CD8-positive, alpha-beta memory T cell (primary cell): Measurements from ENCODE around the gene HIP1R. TPM values are rescaled to one million over a fixed set of nuclear protein-coding genes. Genes with fewer than 3 reads are reported as not detected.

Experiments
- CTCF ChIA-PET: fragments of 350-600 bp; sonication (Branson Sonifier 250); formaldehyde crosslinking; loops from one replicate; lab custom pipeline; 2021; ENCODE audit warnings: antibody characterized with exemption; lab: Charles Lee
- POLR2A ChIA-PET: fragments of 350-600 bp; sonication (Branson Sonifier 250); formaldehyde crosslinking; loops from one replicate; lab custom pipeline; 2021; ENCODE audit warnings: antibody characterized with exemption; lab: Charles Lee
- DNase-seq, 5 donors: peaks; one replicate each; pipeline versions ENCODE4 v3.0.0 to v3.0.0-alpha.2; 2020 to 2022; ENCODE audit warnings: mixed read lengths in 1 of 5
- H3K27ac ChIP-seq: one replicate; pipeline ENCODE4 v1.7.0; 2013; ENCODE audit warnings: low read depth, mild to moderate bottlenecking, low read length, moderate library complexity
- H3K27me3 ChIP-seq: 2 replicates; pipeline ENCODE4 v1.7.0; 2013; ENCODE audit warnings: low read length, mild to moderate bottlenecking; ENCODE audit not compliant: insufficient read depth, poor library complexity, severe bottlenecking
- H3K36me3 ChIP-seq: 2 replicates; pipeline ENCODE4 v1.7.0; 2013; ENCODE audit warnings: mild to moderate bottlenecking, low read length, moderate library complexity; ENCODE audit not compliant: insufficient read depth
- H3K4me1 ChIP-seq: 2 replicates; pipeline ENCODE4 v1.7.0; 2013; ENCODE audit warnings: mild to moderate bottlenecking, low read length, moderate library complexity; ENCODE audit not compliant: insufficient read depth
- H3K4me3 ChIP-seq: 2 replicates; pipeline ENCODE4 v1.7.0; 2013; ENCODE audit warnings: mild to moderate bottlenecking, low read length
- H3K9me3 ChIP-seq: 2 replicates; pipeline ENCODE4 v1.7.0; 2013; ENCODE audit warnings: mild to moderate bottlenecking, low read length
- H3K27ac Mint-ChIP-seq, 8 donors: one replicate each; pipeline ENCODE4 v1.8.0; 2020 to 2021; ENCODE audit warnings: mixed read lengths in 8 of 8, mild to moderate bottlenecking in 6 of 8, inconsistent platforms in 3 of 8, moderate library complexity in 3 of 8
- H3K27me3 Mint-ChIP-seq, 2 donors: one replicate each; pipeline ENCODE4 v1.8.0; 2020 to 2021; ENCODE audit warnings: mixed read lengths in 2 of 2, mild to moderate bottlenecking in 1 of 2, moderate library complexity in 1 of 2
- H3K36me3 Mint-ChIP-seq, 3 donors: one replicate each; pipeline ENCODE4 v1.8.0; 2020 to 2021; ENCODE audit warnings: mixed read lengths in 3 of 3, inconsistent platforms in 1 of 3, mild to moderate bottlenecking in 1 of 3
- H3K4me1 Mint-ChIP-seq, 3 donors: one replicate each; pipeline ENCODE4 v1.8.0; 2020 to 2021; ENCODE audit warnings: mixed read lengths in 3 of 3, inconsistent platforms in 1 of 3, mild to moderate bottlenecking in 1 of 3
- H3K4me3 Mint-ChIP-seq, 7 donors: one replicate each; pipeline ENCODE4 v1.8.0; 2020 to 2021; ENCODE audit warnings: mixed read lengths in 7 of 7, mild to moderate bottlenecking in 6 of 7, moderate library complexity in 4 of 7, inconsistent platforms in 2 of 7
- H3K9me3 Mint-ChIP-seq, 5 donors: one replicate each; pipeline ENCODE4 v1.8.0; 2020 to 2022; ENCODE audit warnings: mixed read lengths in 5 of 5, mild to moderate bottlenecking in 3 of 5, moderate library complexity in 2 of 5, inconsistent platforms in 1 of 5
- polyA plus RNA-seq: library from polyadenylated mRNA; unstranded; fragments of 300-500 nt; fragmentation: Illumina TruSeq; gene quantifications from one replicate; pipeline ENCODE4 v1.2.3, GENCODE V29; 2021
- total RNA-seq, 2 experiments: library from RNA; stranded (reverse); gene quantifications; one replicate each; pipeline ENCODE4 v1.2.3, GENCODE V29; 2021

Gene HIP1R
- total and polyA plus RNA-seq, 3 experiments from 2014 or later = 12.5 to 27.2 (median 23.8) TPM

DNA sequence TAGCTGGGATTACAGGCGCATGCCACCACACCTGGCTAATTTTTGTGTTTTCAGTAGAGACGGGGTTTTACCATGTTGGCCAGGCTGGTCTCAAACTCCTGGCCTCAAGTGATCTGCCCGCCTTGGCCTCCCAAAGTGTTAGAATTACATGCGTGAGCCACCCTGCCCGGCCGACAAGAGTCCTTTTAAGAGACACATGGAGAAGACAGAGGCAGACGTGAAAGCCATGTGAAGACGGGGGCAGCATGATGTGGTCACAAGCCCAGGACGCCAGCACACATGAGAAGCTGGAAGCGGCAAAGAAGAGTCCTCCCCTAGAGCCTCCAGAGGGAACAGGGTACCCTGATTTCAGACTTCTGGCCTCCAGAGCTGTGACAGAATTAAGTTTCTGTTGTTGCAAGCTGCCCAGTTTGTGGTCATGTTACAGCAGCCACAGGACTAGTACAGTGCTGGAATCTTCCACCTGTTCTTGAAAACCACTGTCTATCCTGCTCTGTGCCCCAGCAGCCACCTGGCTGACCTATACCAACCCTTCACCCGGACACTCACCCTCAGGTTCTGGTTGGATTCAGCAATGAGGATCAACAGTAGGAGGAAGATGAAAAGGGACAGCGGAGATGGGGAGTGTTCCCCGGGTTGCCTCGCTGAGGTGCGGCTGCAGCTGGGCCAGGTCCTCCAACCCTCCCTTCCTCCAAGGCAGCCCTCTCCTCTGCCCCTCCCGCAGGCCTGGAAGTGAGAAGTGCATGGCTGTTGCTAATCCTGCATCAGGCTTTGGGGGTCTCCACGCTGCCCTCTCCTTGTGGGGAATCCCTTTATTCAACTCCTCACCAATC, 43.7 kb downstream of the HIP1R start:
- no peak overlapping the region for H3K4me3 ChIP-seq
- H3K9me3 ChIP-seq = no peaks in the 10 kb centered on the region
- DNase-seq = no peak
- H3K36me3 ChIP-seq = no peaks in the 10 kb centered on the region
- Mint-ChIP-seq H3K4me3 (peak overlapping the region; percentile 19 to 85 (median 55)), H3K36me3 (peaks cover 0 to 27% (median 4%) of the 10 kb centered on the region in 3 donors), H3K4me1 (peaks cover 88 to 97% (median 96%) of the 10 kb centered on the region in 3 donors), H3K9me3 (no peaks in the 10 kb centered on the region), H3K27ac (peak overlapping the region; percentile 53 to 95 (median 90)), H3K27me3 (no peaks in the 10 kb centered on the region)
- H3K27me3 ChIP-seq = no peaks in the 10 kb centered on the region
- CTCF ChIA-PET = interaction anchor here (1.1 to 3.8 kb wide), 7 partner anchors 9 to 77 kb away, joined by 4 to 13 read pairs (median 5); no protein-coding TSS in a partner anchor
- H3K4me1 ChIP-seq = peaks cover 76% of the 10 kb centered on the region
- POLR2A ChIA-PET = interaction anchor here (0.6 to 2.8 kb wide), 2 partner anchors 19 to 44 kb away, joined by 4 to 11 read pairs; no protein-coding TSS in a partner anchor
- H3K27ac ChIP-seq = no peak overlapping the region

DNA sequence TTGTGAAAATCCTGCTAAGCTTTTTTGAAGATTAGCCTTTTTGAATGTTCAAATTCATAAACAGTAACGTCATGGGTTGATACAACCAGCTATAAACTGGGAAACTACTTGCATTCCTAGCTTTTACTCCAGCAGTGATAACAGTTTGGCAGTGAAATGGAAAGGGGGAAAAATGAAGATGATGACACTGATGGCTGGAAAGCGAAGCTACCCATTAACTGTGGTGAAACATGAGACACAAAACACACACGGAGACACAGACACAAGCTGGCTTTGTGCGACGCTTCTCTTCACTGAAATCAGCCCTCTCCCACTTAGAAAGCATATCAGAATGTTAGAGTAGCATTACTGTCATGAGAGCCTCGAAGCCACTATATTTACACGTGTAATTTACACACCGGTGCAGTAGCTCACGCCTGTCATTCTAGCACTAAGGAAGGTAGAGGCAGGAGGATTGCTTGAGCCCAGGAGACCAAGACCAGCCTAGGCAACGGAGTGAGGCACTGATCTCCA, 45.0 kb downstream of the HIP1R start:
- H3K27ac Mint-ChIP-seq = peak overlapping the region; percentile 40 to 97 (median 86)
- CTCF ChIA-PET = interaction anchor here (1.1 to 3.8 kb wide), 5 partner anchors 9 to 76 kb away, joined by 4 to 13 read pairs (median 5); no protein-coding TSS in a partner anchor
- no peaks in the 10 kb centered on the region for H3K9me3 Mint-ChIP-seq
- H3K4me3 Mint-ChIP-seq = peak overlapping the region in 2 of 7 donors; percentile 14 to 58
- no peaks in the 10 kb centered on the region for H3K9me3 ChIP-seq
- H3K36me3 ChIP-seq = no peaks in the 10 kb centered on the region
- POLR2A ChIA-PET = no interaction called here
- peaks cover 91 to 100% (median 99%) of the 10 kb centered on the region in 3 donors for H3K4me1 Mint-ChIP-seq
- H3K27ac ChIP-seq = no peak overlapping the region
- no peaks in the 10 kb centered on the region for H3K27me3 ChIP-seq
- peaks cover 71% of the 10 kb centered on the region for H3K4me1 ChIP-seq
- DNase-seq = no peak
- H3K27me3 Mint-ChIP-seq = no peaks in the 10 kb centered on the region
- H3K36me3 Mint-ChIP-seq = peaks cover 0 to 27% (median 4%) of the 10 kb centered on the region in 3 donors
- no peak overlapping the region for H3K4me3 ChIP-seq

DNA sequence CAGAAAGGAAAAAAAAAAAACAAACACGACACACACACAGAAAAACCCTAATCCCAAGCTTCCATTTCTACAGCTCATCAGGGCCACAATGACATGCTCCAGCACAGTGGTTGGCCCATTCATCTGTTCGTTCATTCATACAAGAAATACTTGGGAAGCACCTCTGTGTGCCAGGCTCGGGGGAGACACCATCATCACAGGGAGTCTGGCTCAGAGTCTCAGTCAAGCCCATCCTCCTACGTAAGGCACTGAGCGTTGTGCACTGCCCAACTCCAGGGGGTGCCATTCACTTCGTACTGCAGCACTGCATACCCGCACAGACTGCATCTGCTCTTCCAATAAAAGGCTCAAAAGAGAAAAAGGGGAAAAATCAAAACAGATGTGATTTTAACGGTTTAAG, 45.4 kb downstream of the HIP1R start:
- Mint-ChIP-seq H3K9me3 (no peaks in the 10 kb centered on the region), H3K4me1 (peaks cover 87 to 96% (median 94%) of the 10 kb centered on the region in 3 donors), H3K27ac (peak overlapping the region; percentile 40 to 97 (median 80)), H3K4me3 (peak overlapping the region in 2 of 7 donors; percentile 14 to 58), H3K36me3 (peaks cover 0 to 27% (median 4%) of the 10 kb centered on the region in 3 donors), H3K27me3 (no peaks in the 10 kb centered on the region)
- no peak overlapping the region for H3K4me3 ChIP-seq
- POLR2A ChIA-PET = no interaction called here
- DNase-seq = no peak
- CTCF ChIA-PET = interaction anchor here (1.1 to 3.8 kb wide), 4 partner anchors 14 to 75 kb away, joined by 4 to 13 read pairs (median 6); no protein-coding TSS in a partner anchor
- no peak overlapping the region for H3K27ac ChIP-seq
- H3K36me3 ChIP-seq = no peaks in the 10 kb centered on the region
- H3K9me3 ChIP-seq = no peaks in the 10 kb centered on the region
- no peaks in the 10 kb centered on the region for H3K27me3 ChIP-seq
- peaks cover 66% of the 10 kb centered on the region for H3K4me1 ChIP-seq

DNA sequence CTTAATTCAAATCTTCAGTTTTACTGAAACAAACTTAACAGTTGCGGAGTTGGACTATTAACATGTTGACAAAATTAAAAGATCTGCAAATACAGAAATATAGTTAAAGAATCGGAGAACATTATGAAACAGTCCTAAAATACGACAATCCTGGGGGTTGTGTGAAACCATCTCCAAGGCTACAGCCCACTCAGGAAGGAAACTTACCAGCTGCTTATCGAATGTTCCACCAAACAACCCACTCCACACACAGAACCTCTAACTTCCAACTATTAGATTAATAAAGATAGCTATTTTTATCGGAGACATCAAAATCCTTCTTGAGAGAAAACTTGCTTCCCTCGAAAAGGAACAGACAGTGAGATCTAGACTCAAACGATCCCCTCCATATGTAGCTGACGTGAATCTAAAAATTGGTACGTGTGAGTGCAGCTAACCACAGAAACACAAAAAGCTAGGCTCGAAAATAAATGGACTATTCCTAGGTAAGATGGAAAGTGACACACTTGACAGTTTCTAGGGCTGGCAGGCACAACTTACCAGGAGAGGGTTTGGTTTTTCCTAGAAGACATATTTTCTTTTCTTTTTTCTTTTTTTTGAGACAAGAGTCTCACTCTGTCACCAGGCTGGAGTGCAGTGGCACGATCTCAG, 47.8 kb downstream of the HIP1R start:
- H3K27ac ChIP-seq = no peak overlapping the region
- Mint-ChIP-seq H3K27me3 (no peaks in the 10 kb centered on the region), H3K36me3 (peaks cover 0 to 20% (median 2%) of the 10 kb centered on the region in 3 donors)

DNA sequence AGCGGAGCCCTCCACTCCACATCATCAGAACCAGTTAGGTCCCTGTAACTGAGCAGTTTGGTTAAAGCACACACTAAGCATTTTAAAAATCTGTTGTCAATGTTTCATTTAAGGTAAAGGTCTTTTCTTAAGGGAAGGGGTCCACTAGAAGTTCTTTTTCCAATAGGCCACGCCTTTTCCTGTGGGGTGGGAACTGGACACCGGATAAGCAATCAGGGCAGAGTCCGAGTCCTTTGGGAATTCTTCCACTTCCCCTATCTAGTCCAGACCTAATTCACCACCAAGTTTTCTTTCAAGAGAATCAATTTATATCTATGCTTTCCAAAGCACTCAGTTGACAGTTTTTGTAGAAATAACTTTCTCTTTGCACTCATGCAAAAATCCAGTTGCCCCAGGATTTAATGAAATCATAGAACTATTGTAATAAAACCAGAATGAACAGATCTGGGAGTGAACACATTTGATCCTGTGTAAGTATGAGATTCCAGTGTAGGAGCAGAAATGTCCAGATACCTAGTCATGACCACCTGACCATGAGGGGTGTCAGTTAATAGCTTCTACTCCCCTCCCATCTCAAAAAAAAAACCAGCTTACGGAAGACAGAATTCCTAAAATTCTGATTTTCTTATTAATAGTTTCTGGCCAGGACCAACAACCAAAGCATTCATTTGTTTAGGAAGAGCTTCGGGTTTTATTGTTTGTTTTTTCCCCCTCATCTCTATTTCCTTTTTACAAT, 49.0 kb downstream of the HIP1R start:
- Mint-ChIP-seq H3K4me1 (peaks cover 84 to 96% (median 88%) of the 10 kb centered on the region in 3 donors), H3K36me3 (peaks cover 0 to 15% (median 2%) of the 10 kb centered on the region in 3 donors), H3K27me3 (no peaks in the 10 kb centered on the region), H3K4me3 (peak overlapping the region in 1 of 7 donors; percentile 51), H3K27ac (peak overlapping the region; percentile 41 to 84 (median 53)), H3K9me3 (no peaks in the 10 kb centered on the region)
- POLR2A ChIA-PET = no interaction called here
- H3K4me1 ChIP-seq = peaks cover 63% of the 10 kb centered on the region
- H3K27ac ChIP-seq = no peak overlapping the region
- no peaks in the 10 kb centered on the region for H3K36me3 ChIP-seq
- H3K9me3 ChIP-seq = no peaks in the 10 kb centered on the region
- H3K27me3 ChIP-seq = no peaks in the 10 kb centered on the region
- CTCF ChIA-PET = interaction anchor here (1.5 to 2.6 kb wide), 2 partner anchors 10 to 23 kb away, joined by 4 to 12 read pairs; no protein-coding TSS in a partner anchor
- H3K4me3 ChIP-seq = no peak overlapping the region
- DNase-seq = no peak

More for the DNA sequence above, 47.8 kb downstream of the HIP1R start:
- Histone ChIP-seq H3K4me1 (peaks cover 62% of the 10 kb centered on the region), H3K36me3 (no peaks in the 10 kb centered on the region), H3K9me3 (no peaks in the 10 kb centered on the region), H3K27me3 (no peaks in the 10 kb centered on the region), H3K4me3 (no peak overlapping the region)
- Mint-ChIP-seq H3K4me3 (peak overlapping the region in 6 of 7 donors; percentile 8 to 68 (median 30)), H3K9me3 (no peaks in the 10 kb centered on the region), H3K4me1 (peaks cover 83 to 96% (median 88%) of the 10 kb centered on the region in 3 donors), H3K27ac (peak overlapping the region; percentile 58 to 87 (median 79))
- ChIA-PET CTCF (interaction anchor here (0.9 to 2.6 kb wide), 6 partner anchors 8 to 70 kb away, joined by 4 to 12 read pairs (median 6); no protein-coding TSS in a partner anchor), POLR2A (interaction anchor here (1.6 kb wide), 1 partner anchor 15 kb away, joined by 8 read pairs; no protein-coding TSS in a partner anchor)
- no peak for DNase-seq

DNA sequence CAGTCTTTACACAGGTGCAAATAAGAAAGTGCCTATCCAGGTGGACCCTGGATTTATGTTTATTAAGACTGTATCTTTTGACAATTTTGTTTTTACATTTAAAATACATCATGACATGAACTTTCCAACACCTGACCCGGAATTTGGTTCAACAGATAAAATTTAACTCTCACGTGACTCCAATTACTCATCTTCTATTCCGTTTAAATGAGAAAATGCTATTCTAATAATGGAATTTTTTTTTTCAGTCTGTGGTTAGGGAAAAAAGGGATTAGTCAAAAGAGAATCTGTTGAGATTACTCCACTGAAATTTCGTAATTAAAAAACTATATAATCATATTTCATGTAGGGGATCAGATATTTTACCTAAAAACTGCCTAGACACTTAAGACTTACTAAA, 49.6 kb downstream of the HIP1R start:
- Histone ChIP-seq H3K27ac (no peak overlapping the region), H3K36me3 (no peaks in the 10 kb centered on the region), H3K9me3 (no peaks in the 10 kb centered on the region), H3K4me3 (no peak overlapping the region), H3K27me3 (no peaks in the 10 kb centered on the region), H3K4me1 (peaks cover 63% of the 10 kb centered on the region)
- Mint-ChIP-seq H3K36me3 (peaks cover 0 to 11% (median 0%) of the 10 kb centered on the region in 3 donors), H3K4me3 (no peak overlapping the region), H3K9me3 (no peaks in the 10 kb centered on the region), H3K4me1 (peaks cover 82 to 95% (median 88%) of the 10 kb centered on the region in 3 donors), H3K27me3 (no peaks in the 10 kb centered on the region), H3K27ac (peak overlapping the region in 2 of 8 donors; percentile 54 to 84)
- ChIA-PET POLR2A (no interaction called here), CTCF (no interaction called here)
- DNase-seq = no peak

GRCh38 chr12:122886161-122886560, 50.9 kb downstream of the HIP1R start:
- H3K4me3 Mint-ChIP-seq = peak overlapping the region in 1 of 7 donors; percentile 54
- H3K4me1 Mint-ChIP-seq = peaks cover 80 to 95% (median 88%) of the 10 kb centered on the region in 3 donors
- Histone ChIP-seq H3K4me3 (no peak overlapping the region), H3K4me1 (peaks cover 72% of the 10 kb centered on the region), H3K9me3 (no peaks in the 10 kb centered on the region), H3K36me3 (no peaks in the 10 kb centered on the region), H3K27ac (no peak overlapping the region), H3K27me3 (no peaks in the 10 kb centered on the region)
- peak overlapping the region in 2 of 8 donors; percentile 24 to 56 for H3K27ac Mint-ChIP-seq
- H3K9me3 Mint-ChIP-seq = no peaks in the 10 kb centered on the region
- ChIA-PET POLR2A (interaction anchor here (0.8 kb wide), 1 partner anchor 9 kb away, joined by 3 read pairs; no protein-coding TSS in a partner anchor), CTCF (interaction anchor here (0.8 to 1.2 kb wide), 5 partner anchors 8 to 92 kb away, joined by 3 read pairs; no protein-coding TSS in a partner anchor)
- no peaks in the 10 kb centered on the region for H3K27me3 Mint-ChIP-seq
- H3K36me3 Mint-ChIP-seq = peaks cover 0 to 3% (median 0%) of the 10 kb centered on the region in 3 donors
- DNase-seq = no peak
